Prostate gland (tissue), 2 donors: ENCODE results near the gene TRAF2.

Experiments used
- POLR2A ChIP-seq: fragments of 450-650 bp; IDR thresholded peaks from one replicate; pipeline ENCODE4 v1.6.1; 2016; ENCODE audit warnings: antibody characterized with exemption, mild to moderate bottlenecking
- TF ChIP-seq, protein P1 (sequence below), 4 experiments: fragments of 200-600 bp in 2 of 4; fragments of 450-650 bp in 2 of 4; sonication (generic) in 2 of 4; IDR thresholded peaks; 1 replicate in 3 of 4; 2 replicates in 1 of 4; pipeline ENCODE4 v1.5.1; 2016 to 2019; ENCODE audit warnings: antibody characterized with exemption in 4 of 4, mild to moderate bottlenecking in 2 of 4, moderate library complexity in 2 of 4

DNA sequence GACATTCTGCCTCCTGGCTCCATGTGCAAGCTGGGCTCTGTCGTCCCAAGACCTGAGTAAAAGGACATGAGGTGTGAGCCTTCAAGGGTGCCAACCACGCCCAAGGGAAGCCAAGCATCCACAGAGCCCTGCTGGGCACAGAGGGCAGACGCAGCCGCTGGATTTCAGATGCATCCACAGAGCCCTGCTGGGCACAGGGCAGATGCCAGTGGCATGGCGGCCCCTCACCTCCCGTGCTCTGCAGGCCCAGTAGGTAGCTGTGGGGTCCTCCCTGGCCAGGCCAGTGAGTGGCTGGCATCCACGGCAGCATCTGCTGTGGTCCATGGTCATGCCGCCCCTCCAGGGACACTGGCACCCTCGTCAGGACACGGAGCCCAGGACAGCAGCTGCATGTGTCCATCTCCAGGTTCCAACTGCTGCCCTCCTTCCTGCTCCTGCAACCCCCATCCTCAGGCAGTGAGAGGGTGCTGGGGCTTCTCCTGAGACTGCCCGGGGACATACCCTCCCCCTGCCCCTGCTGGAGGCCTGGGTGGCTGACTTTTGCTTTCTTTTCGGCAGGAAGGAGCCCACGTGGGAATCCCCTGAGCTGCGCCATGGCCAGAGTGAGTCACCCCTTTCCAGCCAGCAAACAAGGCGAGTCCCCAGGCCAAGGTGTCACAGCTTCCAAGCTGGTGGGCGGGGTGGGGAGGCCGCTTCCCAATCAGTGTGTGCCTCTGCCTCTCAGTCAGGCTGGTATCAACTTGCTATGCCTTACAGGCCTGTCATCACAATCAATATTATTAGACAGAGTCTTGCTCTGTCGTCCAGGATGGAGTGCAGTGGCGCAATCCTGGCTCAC is 4.0 kb upstream of the TRAF2 start:
- TF ChIP-seq, protein P1, sequence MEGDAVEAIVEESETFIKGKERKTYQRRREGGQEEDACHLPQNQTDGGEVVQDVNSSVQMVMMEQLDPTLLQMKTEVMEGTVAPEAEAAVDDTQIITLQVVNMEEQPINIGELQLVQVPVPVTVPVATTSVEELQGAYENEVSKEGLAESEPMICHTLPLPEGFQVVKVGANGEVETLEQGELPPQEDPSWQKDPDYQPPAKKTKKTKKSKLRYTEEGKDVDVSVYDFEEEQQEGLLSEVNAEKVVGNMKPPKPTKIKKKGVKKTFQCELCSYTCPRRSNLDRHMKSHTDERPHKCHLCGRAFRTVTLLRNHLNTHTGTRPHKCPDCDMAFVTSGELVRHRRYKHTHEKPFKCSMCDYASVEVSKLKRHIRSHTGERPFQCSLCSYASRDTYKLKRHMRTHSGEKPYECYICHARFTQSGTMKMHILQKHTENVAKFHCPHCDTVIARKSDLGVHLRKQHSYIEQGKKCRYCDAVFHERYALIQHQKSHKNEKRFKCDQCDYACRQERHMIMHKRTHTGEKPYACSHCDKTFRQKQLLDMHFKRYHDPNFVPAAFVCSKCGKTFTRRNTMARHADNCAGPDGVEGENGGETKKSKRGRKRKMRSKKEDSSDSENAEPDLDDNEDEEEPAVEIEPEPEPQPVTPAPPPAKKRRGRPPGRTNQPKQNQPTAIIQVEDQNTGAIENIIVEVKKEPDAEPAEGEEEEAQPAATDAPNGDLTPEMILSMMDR (IDR thresholded peaks at IDR 0.05) = no peak
- TF ChIP-seq POLR2A = no peak
